Neutrophil (primary cell): Measurements from ENCODE around the gene HCN3.
A peak's percentile ranks its signal among the peaks of the same experiment; 100 is the strongest.

Experiments
- H3K27ac ChIP-seq: fragments of 200-600 bp; sonication (generic); 2 replicates; pipeline ENCODE4 v1.5.1; 2016; ENCODE audit warnings: mild to moderate bottlenecking, moderate library complexity
- H3K27me3 ChIP-seq: fragments of 200-600 bp; sonication (generic); 2 replicates; pipeline ENCODE4 v1.6.0; 2016; ENCODE audit warnings: mild to moderate bottlenecking
- H3K36me3 ChIP-seq: fragments of 200-600 bp; sonication (generic); 2 replicates; pipeline ENCODE4 v1.5.1; 2017
- H3K4me1 ChIP-seq, 2 experiments: fragments of 200-600 bp in 1 of 2; sonication (generic) in 1 of 2; 1 replicate in 1 of 2; 2 replicates in 1 of 2; pipeline versions ENCODE4 v1.5.1 to v1.6.1; 2013 to 2016; ENCODE audit warnings: low read depth in 1 of 2, low read length in 1 of 2, mild to moderate bottlenecking in 1 of 2, moderate library complexity in 1 of 2; ENCODE audit not compliant: control insufficient read depth in 1 of 2, insufficient read depth in 1 of 2
- H3K4me3 ChIP-seq, 2 experiments: fragments of 200-600 bp in 1 of 2; sonication (generic) in 1 of 2; 1 replicate in 1 of 2; 2 replicates in 1 of 2; pipeline ENCODE4 v1.5.1; 2013 to 2016; ENCODE audit warnings: low read depth in 1 of 2, low read length in 1 of 2, mild to moderate bottlenecking in 1 of 2, moderate library complexity in 1 of 2
- H3K9me3 ChIP-seq: fragments of 200-600 bp; sonication (generic); 2 replicates; pipeline ENCODE4 v1.5.1; 2016
- CTCF ChIP-seq: fragments of 200-600 bp; sonication (generic); IDR thresholded peaks from 2 replicates; pipeline ENCODE4 v1.5.1; 2016; ENCODE audit warnings: antibody characterized with exemption

Gene HCN3

GRCh38 chr1:155260276-155260675 is 17.0 kb upstream of the HCN3 start:
- Histone ChIP-seq H3K36me3 (peaks cover 30% of the 10 kb centered on the region), H3K27ac (no peak overlapping the region), H3K9me3 (no peaks in the 10 kb centered on the region), H3K4me1 (peaks cover 24 to 27% of the 10 kb centered on the region in 2 experiments), H3K27me3 (no peaks in the 10 kb centered on the region), H3K4me3 (no peak overlapping the region)
- no peak for TF ChIP-seq CTCF

- Histone ChIP-seq H3K36me3 (peaks cover 41% of the 10 kb centered on the region), H3K4me1 (peaks cover 18 to 20% of the 10 kb centered on the region in 2 experiments), H3K27me3 (no peaks in the 10 kb centered on the region), H3K4me3 (peak overlapping the region; percentile 64 to 69), H3K9me3 (no peaks in the 10 kb centered on the region), H3K27ac (peak overlapping the region; percentile 61)
- no peak for TF ChIP-seq CTCF
Measured at GRCh38 chr1:155261493-155261851, 15.8 kb upstream of the HCN3 start.

GRCh38 chr1:155261852-155262673 is 15.2 kb upstream of the HCN3 start, which contains the start of gene SCAMP3:
TSS of gene SCAMP3 (minus strand) at chr1:155262360. CDS start at chr1:155262151, 209 bp downstream.
- H3K27me3 ChIP-seq: no peaks in the 10 kb centered on the region
- H3K4me3 ChIP-seq: peak within 1 kb of the TSS; percentile 64 to 69
- H3K27ac ChIP-seq: peak within 1 kb of the TSS; percentile 61
- H3K36me3 ChIP-seq: peaks cover 47% of the 10 kb centered on the region
- H3K4me1 ChIP-seq: peaks cover 18 to 20% of the 10 kb centered on the region in 2 experiments
- no peak for TF ChIP-seq CTCF
- H3K9me3 ChIP-seq: no peaks in the 10 kb centered on the region

- H3K36me3 ChIP-seq: peaks cover 57% of the 10 kb centered on the region
- H3K4me3 ChIP-seq: no peak overlapping the region
- H3K4me1 ChIP-seq: peaks cover 18 to 20% of the 10 kb centered on the region in 2 experiments
- TF ChIP-seq CTCF: no peak
- no peaks in the 10 kb centered on the region for H3K27me3 ChIP-seq
- no peaks in the 10 kb centered on the region for H3K9me3 ChIP-seq
- H3K27ac ChIP-seq: peak overlapping the region; percentile 61
Measured at GRCh38 chr1:155263067-155263466, 14.2 kb upstream of the HCN3 start.

GRCh38 chr1:155266553-155266952 is 10.7 kb upstream of the HCN3 start:
- TF ChIP-seq CTCF: no peak
- H3K27me3 ChIP-seq: no peaks in the 10 kb centered on the region
- H3K27ac ChIP-seq: no peak overlapping the region
- H3K36me3 ChIP-seq: peaks cover 82% of the 10 kb centered on the region
- H3K4me1 ChIP-seq: peaks cover 14% of the 10 kb centered on the region in 2 experiments
- no peak overlapping the region for H3K4me3 ChIP-seq
- H3K9me3 ChIP-seq: no peaks in the 10 kb centered on the region
